Panc1 (cell line): ENCODE measurements around the gene GPR173.

Experiments used
- CTCF ChIP-seq: fragments of 450-650 bp; IDR thresholded peaks from 2 replicates; pipeline ENCODE4 v1.5.1; 2017; ENCODE audit warnings: mild to moderate bottlenecking
- REST ChIP-seq, 2 experiments: IDR thresholded peaks; 2 replicates each; pipeline ENCODE4 v1.6.1; 2011 to 2012; ENCODE audit warnings: low read depth in 2 of 2, control low read depth in 1 of 2, low read length in 1 of 2, mild to moderate bottlenecking in 1 of 2, moderate library complexity in 1 of 2; ENCODE audit not compliant: insufficient read depth in 1 of 2

- no peak for TF ChIP-seq CTCF
- TF ChIP-seq REST (IDR thresholded peaks at IDR 0.05; ENCODE audit: insufficient read depth in 1 of 2, low read depth in 2 of 2, low read length in 1 of 2) = no peak
Measured at GRCh38 chrX:53050841-53051240, 2.3 kb downstream of the GPR173 start.
